H1 (cell line): ENCODE measurements around the gene PPP1R10. TPM values are rescaled to one million over a fixed set of nuclear protein-coding genes. Genes with fewer than 3 reads are reported as not detected.

Experiments
- ASH2L ChIP-seq: fragments of 200-600, 300-600 bp; sonication (generic); IDR thresholded peaks from one replicate; pipeline ENCODE4 v1.7.1; 2017; ENCODE audit warnings: low read length
- SIN3A ChIP-seq, 2 experiments: IDR thresholded peaks in 1 of 2; conservative IDR thresholded peaks in 1 of 2; 2 replicates each; pipeline ENCODE4 v1.6.1; 2011 to 2012; ENCODE audit warnings: low read length in 2 of 2, improper control_type of control experiment in 1 of 2, low read depth in 1 of 2, mild to moderate bottlenecking in 1 of 2
- SIRT6 ChIP-seq: IDR thresholded peaks from one replicate; pipeline ENCODE4 v1.7.1; 2012; ENCODE audit warnings: low read length, inconsistent platforms
- SIX5 ChIP-seq: IDR thresholded peaks from 2 replicates; pipeline ENCODE4 v1.6.1; 2011; ENCODE audit warnings: mild to moderate bottlenecking, low read depth, low read length
- TAF1 ChIP-seq: IDR thresholded peaks from 2 replicates; pipeline ENCODE4 v1.6.1; 2011; ENCODE audit warnings: mild to moderate bottlenecking, low read depth, low read length
- polyA plus RNA-seq, 7 experiments: library from polyadenylated mRNA; depleted of rRNA in 3 of 7; stranded (reverse) in 5 of 7; unstranded in 2 of 7; fragments of >200 nt in 5 of 7; fragments of 200-250 nt in 2 of 7; gene quantifications; 1 replicate in 5 of 7; 2 replicates in 1 of 7; 4 replicates in 1 of 7; pipeline versions ENCODE4 v1.2.1 to v1.2.3, GENCODE V29; 2011 to 2013; ENCODE audit warnings: missing spikeins in 2 of 7, mixed read lengths in 2 of 7
- total RNA-seq: library from RNA; stranded (reverse); fragmentation: NEBNext Ultra II Directional; extraction: Animal tissue kit (Norgen Biotek cat#: 25700); gene quantifications from 2 replicates; pipeline ENCODE4 v1.2.1, GENCODE V29; 2021
- TF ChIP-seq, protein P1 (sequence below): fragments of 300-600 bp; sonication (generic); IDR thresholded peaks from 2 replicates; pipeline ENCODE4 v1.7.1; 2012; ENCODE audit warnings: low read length, moderate library complexity, mild to moderate bottlenecking, inconsistent platforms; ENCODE audit not compliant: insufficient replicate concordance

The PPP1R10 gene
- total and polyA plus RNA-seq, 2 of the 8 experiments (the other 6 are each of a cell fraction or from before 2014, with no cell fraction given) = 23.9 to 89.1 TPM

DNA sequence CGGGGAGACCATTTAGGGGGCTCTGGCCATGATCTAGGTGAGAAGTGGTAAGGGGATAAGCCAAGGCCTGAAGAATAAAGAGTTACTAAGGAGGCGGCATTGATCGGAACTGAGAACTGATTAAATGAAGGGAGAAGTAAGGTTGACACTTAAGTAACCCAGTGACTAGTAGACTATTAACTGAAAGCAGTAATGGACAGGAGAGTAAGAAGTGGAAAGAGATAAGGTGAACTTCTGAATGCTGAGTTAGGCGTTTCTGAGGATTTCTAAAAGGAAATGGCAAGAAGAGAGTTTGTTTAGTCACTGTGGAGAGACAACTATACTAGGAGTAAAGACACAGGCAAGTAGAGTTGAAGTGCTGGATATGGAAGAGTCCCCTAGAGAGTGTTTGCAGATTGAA, 43.9 kb downstream of the PPP1R10 start (continued):
- TF ChIP-seq, protein P1, sequence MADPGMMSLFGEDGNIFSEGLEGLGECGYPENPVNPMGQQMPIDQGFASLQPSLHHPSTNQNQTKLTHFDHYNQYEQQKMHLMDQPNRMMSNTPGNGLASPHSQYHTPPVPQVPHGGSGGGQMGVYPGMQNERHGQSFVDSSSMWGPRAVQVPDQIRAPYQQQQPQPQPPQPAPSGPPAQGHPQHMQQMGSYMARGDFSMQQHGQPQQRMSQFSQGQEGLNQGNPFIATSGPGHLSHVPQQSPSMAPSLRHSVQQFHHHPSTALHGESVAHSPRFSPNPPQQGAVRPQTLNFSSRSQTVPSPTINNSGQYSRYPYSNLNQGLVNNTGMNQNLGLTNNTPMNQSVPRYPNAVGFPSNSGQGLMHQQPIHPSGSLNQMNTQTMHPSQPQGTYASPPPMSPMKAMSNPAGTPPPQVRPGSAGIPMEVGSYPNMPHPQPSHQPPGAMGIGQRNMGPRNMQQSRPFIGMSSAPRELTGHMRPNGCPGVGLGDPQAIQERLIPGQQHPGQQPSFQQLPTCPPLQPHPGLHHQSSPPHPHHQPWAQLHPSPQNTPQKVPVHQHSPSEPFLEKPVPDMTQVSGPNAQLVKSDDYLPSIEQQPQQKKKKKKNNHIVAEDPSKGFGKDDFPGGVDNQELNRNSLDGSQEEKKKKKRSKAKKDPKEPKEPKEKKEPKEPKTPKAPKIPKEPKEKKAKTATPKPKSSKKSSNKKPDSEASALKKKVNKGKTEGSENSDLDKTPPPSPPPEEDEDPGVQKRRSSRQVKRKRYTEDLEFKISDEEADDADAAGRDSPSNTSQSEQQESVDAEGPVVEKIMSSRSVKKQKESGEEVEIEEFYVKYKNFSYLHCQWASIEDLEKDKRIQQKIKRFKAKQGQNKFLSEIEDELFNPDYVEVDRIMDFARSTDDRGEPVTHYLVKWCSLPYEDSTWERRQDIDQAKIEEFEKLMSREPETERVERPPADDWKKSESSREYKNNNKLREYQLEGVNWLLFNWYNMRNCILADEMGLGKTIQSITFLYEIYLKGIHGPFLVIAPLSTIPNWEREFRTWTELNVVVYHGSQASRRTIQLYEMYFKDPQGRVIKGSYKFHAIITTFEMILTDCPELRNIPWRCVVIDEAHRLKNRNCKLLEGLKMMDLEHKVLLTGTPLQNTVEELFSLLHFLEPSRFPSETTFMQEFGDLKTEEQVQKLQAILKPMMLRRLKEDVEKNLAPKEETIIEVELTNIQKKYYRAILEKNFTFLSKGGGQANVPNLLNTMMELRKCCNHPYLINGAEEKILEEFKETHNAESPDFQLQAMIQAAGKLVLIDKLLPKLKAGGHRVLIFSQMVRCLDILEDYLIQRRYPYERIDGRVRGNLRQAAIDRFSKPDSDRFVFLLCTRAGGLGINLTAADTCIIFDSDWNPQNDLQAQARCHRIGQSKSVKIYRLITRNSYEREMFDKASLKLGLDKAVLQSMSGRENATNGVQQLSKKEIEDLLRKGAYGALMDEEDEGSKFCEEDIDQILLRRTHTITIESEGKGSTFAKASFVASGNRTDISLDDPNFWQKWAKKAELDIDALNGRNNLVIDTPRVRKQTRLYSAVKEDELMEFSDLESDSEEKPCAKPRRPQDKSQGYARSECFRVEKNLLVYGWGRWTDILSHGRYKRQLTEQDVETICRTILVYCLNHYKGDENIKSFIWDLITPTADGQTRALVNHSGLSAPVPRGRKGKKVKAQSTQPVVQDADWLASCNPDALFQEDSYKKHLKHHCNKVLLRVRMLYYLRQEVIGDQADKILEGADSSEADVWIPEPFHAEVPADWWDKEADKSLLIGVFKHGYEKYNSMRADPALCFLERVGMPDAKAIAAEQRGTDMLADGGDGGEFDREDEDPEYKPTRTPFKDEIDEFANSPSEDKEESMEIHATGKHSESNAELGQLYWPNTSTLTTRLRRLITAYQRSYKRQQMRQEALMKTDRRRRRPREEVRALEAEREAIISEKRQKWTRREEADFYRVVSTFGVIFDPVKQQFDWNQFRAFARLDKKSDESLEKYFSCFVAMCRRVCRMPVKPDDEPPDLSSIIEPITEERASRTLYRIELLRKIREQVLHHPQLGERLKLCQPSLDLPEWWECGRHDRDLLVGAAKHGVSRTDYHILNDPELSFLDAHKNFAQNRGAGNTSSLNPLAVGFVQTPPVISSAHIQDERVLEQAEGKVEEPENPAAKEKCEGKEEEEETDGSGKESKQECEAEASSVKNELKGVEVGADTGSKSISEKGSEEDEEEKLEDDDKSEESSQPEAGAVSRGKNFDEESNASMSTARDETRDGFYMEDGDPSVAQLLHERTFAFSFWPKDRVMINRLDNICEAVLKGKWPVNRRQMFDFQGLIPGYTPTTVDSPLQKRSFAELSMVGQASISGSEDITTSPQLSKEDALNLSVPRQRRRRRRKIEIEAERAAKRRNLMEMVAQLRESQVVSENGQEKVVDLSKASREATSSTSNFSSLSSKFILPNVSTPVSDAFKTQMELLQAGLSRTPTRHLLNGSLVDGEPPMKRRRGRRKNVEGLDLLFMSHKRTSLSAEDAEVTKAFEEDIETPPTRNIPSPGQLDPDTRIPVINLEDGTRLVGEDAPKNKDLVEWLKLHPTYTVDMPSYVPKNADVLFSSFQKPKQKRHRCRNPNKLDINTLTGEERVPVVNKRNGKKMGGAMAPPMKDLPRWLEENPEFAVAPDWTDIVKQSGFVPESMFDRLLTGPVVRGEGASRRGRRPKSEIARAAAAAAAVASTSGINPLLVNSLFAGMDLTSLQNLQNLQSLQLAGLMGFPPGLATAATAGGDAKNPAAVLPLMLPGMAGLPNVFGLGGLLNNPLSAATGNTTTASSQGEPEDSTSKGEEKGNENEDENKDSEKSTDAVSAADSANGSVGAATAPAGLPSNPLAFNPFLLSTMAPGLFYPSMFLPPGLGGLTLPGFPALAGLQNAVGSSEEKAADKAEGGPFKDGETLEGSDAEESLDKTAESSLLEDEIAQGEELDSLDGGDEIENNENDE = no peak
- TF ChIP-seq ASH2L (no peak), SIX5 (no peak), SIN3A (conservative IDR thresholded peaks at IDR 0.05 in 1 of 2, IDR thresholded peaks at IDR 0.05 in 1 of 2; ENCODE audit: low read depth in 1 of 2, low read length in 2 of 2) (no peak), SIRT6 (no peak), TAF1 (no peak)
